ENCODE measurements around the gene MSMO1. TPM values are rescaled to one million over a fixed set of nuclear protein-coding genes. Genes with fewer than 3 reads are reported as not detected.

Gene MSMO1
- total and polyA plus RNA-seq, 10 of the 15 experiments (the other 5 are each of a cell fraction or from before 2014, with no cell fraction given) = 63.6 to 168 (median 105) TPM

DNA sequence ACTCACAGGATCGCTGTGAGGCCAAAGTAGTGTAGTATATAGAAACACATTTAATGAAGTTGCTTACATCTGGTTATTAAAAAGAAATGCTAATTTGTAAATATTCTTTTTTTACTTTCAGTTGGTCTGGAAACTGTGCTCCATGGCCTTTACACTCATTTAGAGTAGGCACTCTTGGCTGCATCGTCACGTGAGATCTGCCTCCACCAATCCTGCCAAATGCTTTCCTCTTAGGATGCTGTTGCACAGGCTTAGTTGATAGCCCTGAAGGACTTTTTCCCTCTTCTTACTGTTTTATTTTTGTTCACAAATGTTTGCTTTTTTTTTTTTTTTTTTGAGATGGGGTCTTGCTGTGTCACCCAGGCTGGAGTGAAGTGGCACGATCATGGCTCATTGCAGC, 57.7 kb downstream of the MSMO1 start:
- Histone ChIP-seq H3K79me2 (ENCODE audit: control insufficient read depth, insufficient read depth, low read length) (no peaks in the 10 kb centered on the region), H3K27ac (ENCODE audit: control insufficient read depth, insufficient read depth) (no peak overlapping the region), H3K36me3 (ENCODE audit: control insufficient read depth in 2 of 2, insufficient read depth in 2 of 2, low read length in 1 of 2) (no peaks in the 10 kb centered on the region), H3K4me2 (ENCODE audit: control insufficient read depth, insufficient read depth) (no peak overlapping the region), H3K27me3 (replicated peaks in 1 of 2; ENCODE audit: control insufficient read depth in 2 of 2, insufficient read depth in 2 of 2, low read length in 1 of 2) (peaks cover 0 to 5% of the 10 kb centered on the region in 2 experiments; a peak in 1 of 4 replicates), H2AFZ (ENCODE audit: control insufficient read depth, low read depth, low read length) (no peak overlapping the region), H3K9me3 (replicated peaks; ENCODE audit: control insufficient read depth, insufficient read depth, low read length) (no peaks in the 10 kb centered on the region), H3K4me1 (ENCODE audit: control insufficient read depth, insufficient read depth, low read length) (no peaks in the 10 kb centered on the region), H4K20me1 (ENCODE audit: control insufficient read depth, insufficient read depth) (no peaks in the 10 kb centered on the region), H3K9ac (ENCODE audit: control insufficient read depth, insufficient read depth, low read length) (no peak overlapping the region), H3K4me3 (no peak overlapping the region)
- CTCF ChIA-PET = interaction anchor here (0.8 to 1.7 kb wide), 4 partner anchors 8 to 80 kb away, joined by 3 to 4 read pairs (median 4); no protein-coding TSS in a partner anchor
- FAIRE-seq (no peak), DNase-seq (ENCODE audit: low read depth, low spot score) (no peak), ATAC-seq (no peak)
- no peak for TF ChIP-seq CHD1 (IDR thresholded peaks at IDR 0.05; ENCODE audit: low read depth, low read length)
- no peak for TF ChIP-seq POLR2A (IDR thresholded peaks at IDR 0.05; ENCODE audit: low read depth, low read length)
- no peak for TF ChIP-seq RBBP5 (conservative IDR thresholded peaks at IDR 0.05)
- TF ChIP-seq PAX5 (IDR thresholded peaks at IDR 0.05; ENCODE audit: borderline replicate concordance, low read depth, low read length) = no peak
- TF ChIP-seq, protein P1, sequence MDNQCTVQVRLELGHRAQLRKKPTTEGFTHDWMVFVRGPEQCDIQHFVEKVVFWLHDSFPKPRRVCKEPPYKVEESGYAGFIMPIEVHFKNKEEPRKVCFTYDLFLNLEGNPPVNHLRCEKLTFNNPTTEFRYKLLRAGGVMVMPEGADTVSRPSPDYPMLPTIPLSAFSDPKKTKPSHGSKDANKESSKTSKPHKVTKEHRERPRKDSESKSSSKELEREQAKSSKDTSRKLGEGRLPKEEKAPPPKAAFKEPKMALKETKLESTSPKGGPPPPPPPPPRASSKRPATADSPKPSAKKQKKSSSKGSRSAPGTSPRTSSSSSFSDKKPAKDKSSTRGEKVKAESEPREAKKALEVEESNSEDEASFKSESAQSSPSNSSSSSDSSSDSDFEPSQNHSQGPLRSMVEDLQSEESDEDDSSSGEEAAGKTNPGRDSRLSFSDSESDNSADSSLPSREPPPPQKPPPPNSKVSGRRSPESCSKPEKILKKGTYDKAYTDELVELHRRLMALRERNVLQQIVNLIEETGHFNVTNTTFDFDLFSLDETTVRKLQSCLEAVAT (IDR thresholded peaks at IDR 0.05) = no peak
- TF ChIP-seq SMAD1 (IDR thresholded peaks at IDR 0.05; ENCODE audit: low read depth, partially characterized antibody) = no peak
- TF ChIP-seq FOS (IDR thresholded peaks at IDR 0.05; ENCODE audit: borderline replicate concordance, extremely low read depth, insufficient read length) = no peak
- no peak for TF ChIP-seq NFXL1 (IDR thresholded peaks at IDR 0.05; ENCODE audit: borderline replicate concordance)
- SMC1A ChIA-PET (ENCODE audit: uncharacterized antibody, unreplicated experiment) = no interaction called here
- POLR2A ChIA-PET = interaction anchor here (0.6 kb wide), 1 partner anchor 145 kb away, joined by 4 read pairs; no protein-coding TSS in a partner anchor
- intact Hi-C loops (cut with micrococcal nuclease; ENCODE audit: unreplicated experiment) = no loop called here
- RAD21 ChIA-PET (ENCODE audit: unreplicated experiment) = interaction anchor here (1.2 kb wide), 1 partner anchor 8 kb away, joined by 4 read pairs; no protein-coding TSS in a partner anchor
- in situ Hi-C loops (cut with MboI) = no loop called here
- 69% methylated on average over 4 of the region's 4 CpGs for WGBS (ENCODE audit: insufficient coverage, insufficient replicate concordance, low lambda C conversion rate, missing lambda C conversion rate)
- BruUV-seq (replicated peaks) = no TSS peak

Measured in GM12878 (cell line).